Measurements from ENCODE around the gene HTR2B. TPM values are rescaled to one million over a fixed set of nuclear protein-coding genes. Genes with fewer than 3 reads are reported as not detected.

HTR2B gene
- total RNA-seq, result not detected

DNA sequence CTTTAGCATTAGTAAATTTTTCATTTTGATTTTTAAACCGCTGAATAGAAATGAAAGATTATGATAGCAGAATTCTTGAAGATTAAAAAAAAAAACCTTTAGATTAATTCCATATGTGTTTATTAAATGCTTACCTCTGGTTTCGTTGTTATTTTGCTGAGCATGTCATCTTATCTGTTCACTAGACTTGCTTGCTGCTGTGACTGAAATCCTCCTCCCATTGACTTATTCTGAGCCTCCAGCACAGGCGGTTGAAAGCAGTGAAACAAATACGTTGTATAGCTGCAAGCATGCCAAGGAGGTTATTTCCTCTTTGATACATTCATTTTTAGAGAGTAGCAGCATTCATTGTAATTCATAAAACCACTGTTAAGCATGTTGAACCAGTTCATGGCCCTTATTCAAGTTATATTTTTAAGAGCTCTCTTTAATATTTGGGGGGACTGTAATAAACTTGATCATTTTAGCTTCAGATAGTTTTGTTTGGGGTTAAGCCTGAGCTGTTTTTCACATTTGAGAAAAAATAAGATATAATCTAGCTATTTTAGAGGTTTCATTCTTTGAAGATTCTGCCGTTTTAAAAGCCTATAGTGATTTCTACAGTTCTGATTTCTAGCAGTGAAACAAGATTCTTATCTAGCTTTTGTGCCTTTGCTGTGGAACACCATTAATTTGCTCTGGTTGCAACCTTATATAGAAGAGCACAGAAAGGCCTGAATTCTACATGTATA is at the start of gene HTR2B:
Gene HTR2B, minus strand, starts transcription at position 205 of the 731 bp plus-strand sequence. CDS start 1,278 bp downstream, outside the sequence.
- Mint-ChIP-seq H3K36me3 (no peaks in the 10 kb centered on the region), H3K27ac (peak within 1 kb of the TSS in 1 of 2 donors; percentile 25), H3K9me3 (no peaks in the 10 kb centered on the region)
- DNase-seq (ENCODE audit: low spot score in 2 of 2) (no peak), ATAC-seq (peak in 1 of 2 donors; percentile 92)

DNA sequence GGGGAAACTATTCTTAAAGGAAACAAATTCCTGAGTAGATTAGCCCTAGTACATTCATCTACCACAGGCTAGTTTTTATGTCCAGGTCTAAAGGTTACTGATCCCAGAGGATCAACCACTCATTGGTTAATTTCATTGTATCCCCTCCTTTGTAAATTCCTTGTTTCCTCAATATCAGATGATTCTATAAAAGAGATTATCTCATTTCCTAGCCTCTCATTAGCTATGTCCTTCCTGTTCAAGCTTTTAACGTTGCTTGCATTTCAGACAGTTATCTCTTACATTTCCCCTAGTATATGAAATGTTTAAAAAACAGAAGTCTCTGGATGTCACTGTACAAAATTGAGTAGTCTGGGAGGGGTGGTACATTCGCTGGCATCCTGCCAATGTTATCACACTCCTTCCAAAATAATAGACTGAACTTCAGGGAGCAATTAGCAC is 49.4 kb upstream of the HTR2B start:
- H3K27ac Mint-ChIP-seq, result no peak overlapping the region
- DNase-seq (ENCODE audit: low spot score in 2 of 2), result no peak
- H3K36me3 Mint-ChIP-seq, result peaks cover 21 to 26% of the 10 kb centered on the region in 2 donors
- H3K9me3 Mint-ChIP-seq, result no peaks in the 10 kb centered on the region
- ATAC-seq, result no peak

DNA sequence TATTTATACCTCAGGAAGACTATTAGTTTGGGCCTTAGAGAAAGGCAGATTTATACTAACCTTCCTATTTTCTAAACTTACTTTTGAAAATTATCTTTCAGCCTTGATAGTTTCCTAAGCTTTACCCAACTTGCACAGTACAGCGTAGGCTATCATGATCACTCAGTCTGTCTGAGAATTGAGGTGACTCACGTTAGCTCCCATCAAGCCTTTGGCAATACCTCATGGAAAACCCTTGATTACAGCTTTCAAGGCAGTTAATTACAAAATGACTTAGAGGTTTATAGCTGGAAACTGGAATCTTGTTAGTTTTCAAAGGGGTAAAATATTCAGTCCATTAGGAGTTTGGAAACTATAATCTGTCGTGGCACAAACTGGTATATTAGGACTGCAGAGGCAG is 47.2 kb upstream of the HTR2B start:
- no peak overlapping the region for H3K27ac Mint-ChIP-seq
- no peak for DNase-seq (ENCODE audit: low spot score in 2 of 2)
- peaks cover 27 to 34% of the 10 kb centered on the region in 2 donors for H3K36me3 Mint-ChIP-seq
- no peaks in the 10 kb centered on the region for H3K9me3 Mint-ChIP-seq
- ATAC-seq, result no peak

GRCh38 chr2:231170055-231170454 is 45.2 kb upstream of the HTR2B start:
- H3K27ac Mint-ChIP-seq, result no peak overlapping the region
- no peaks in the 10 kb centered on the region for H3K9me3 Mint-ChIP-seq
- ATAC-seq (no peak), DNase-seq (ENCODE audit: low spot score in 2 of 2) (no peak)
- peaks cover 29 to 36% of the 10 kb centered on the region in 2 donors for H3K36me3 Mint-ChIP-seq

GRCh38 chr2:231169488-231169887 is 44.6 kb upstream of the HTR2B start:
- peak overlapping the region in 1 of 2 donors; percentile 43 for H3K27ac Mint-ChIP-seq
- DNase-seq (ENCODE audit: low spot score in 2 of 2), result no peak
- H3K9me3 Mint-ChIP-seq, result no peaks in the 10 kb centered on the region
- no peak for ATAC-seq
- peaks cover 29 to 32% of the 10 kb centered on the region in 2 donors for H3K36me3 Mint-ChIP-seq

GRCh38 chr2:231168460-231169139 is 43.8 kb upstream of the HTR2B start:
- ATAC-seq (no peak), DNase-seq (ENCODE audit: low spot score in 2 of 2) (no peak)
- H3K9me3 Mint-ChIP-seq, result no peaks in the 10 kb centered on the region
- peak overlapping the region; percentile 32 to 43 for H3K27ac Mint-ChIP-seq
- peaks cover 29 to 32% of the 10 kb centered on the region in 2 donors for H3K36me3 Mint-ChIP-seq

DNA sequence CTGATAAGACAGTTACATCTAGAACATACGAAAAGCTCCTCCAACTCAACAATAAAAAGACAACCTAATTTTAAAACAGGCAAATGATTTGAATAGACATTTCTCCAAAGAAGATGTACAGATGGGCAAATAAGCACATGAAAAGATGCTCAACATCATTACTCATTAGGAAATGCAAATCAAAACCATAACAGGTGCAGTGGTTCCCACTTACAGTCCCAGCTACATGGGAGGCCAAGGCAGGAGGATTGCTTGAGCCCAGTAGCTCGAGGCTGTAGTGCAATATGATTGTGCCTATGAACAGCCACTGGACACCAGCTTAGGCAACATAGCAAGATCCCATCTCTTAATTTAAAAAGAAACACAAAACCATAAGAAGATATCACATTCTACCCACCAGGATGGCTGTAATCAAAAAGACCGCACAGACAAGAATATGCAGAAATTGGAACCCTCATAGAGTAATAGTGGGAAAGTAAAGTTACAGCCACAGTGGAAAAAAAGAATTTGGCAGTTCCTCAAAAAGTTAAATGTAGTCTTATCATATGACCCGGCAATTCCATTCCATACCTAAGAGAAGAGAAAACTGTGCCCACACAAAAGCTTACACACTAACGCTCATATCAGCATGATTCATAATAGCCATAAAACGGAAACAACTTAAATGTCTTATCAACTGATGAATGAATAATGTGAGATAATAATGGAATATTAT is 43.1 kb upstream of the HTR2B start:
- no peak for DNase-seq (ENCODE audit: low spot score in 2 of 2)
- ATAC-seq, result peak; percentile 65 to 69
- no peaks in the 10 kb centered on the region for H3K9me3 Mint-ChIP-seq
- H3K36me3 Mint-ChIP-seq, result peaks cover 29 to 32% of the 10 kb centered on the region in 2 donors
- H3K27ac Mint-ChIP-seq, result peak overlapping the region in 1 of 2 donors; percentile 73

- DNase-seq (ENCODE audit: low spot score in 2 of 2) (no peak), ATAC-seq (no peak)
- Mint-ChIP-seq H3K27ac (no peak overlapping the region), H3K9me3 (no peaks in the 10 kb centered on the region), H3K36me3 (peaks cover 13 to 29% of the 10 kb centered on the region in 2 donors)
These were observed 38.7 kb upstream of the HTR2B start for GRCh38 chr2:231163414-231164095.

DNA sequence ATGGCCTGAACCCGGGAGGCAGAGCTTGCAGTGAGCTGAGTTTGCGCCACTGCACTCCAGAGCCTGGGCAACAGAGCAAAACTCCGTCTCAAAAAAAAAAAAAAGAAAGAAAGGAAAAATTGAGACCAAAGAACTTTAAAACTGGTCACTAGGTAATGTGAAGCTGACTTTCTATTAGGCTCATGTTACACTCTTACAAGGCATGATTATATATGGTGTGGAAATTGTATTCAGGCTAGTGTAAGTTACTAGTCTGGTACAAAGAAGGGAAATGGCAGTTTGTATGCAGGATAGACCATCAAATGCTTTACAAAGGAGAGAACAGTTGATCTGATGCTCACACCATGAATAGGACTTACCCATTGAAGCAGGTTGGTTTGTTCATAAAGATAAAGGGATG is 38.2 kb upstream of the HTR2B start:
- ATAC-seq (no peak), DNase-seq (ENCODE audit: low spot score in 2 of 2) (no peak)
- Mint-ChIP-seq H3K27ac (no peak overlapping the region), H3K36me3 (peaks cover 13 to 23% of the 10 kb centered on the region in 2 donors), H3K9me3 (no peaks in the 10 kb centered on the region)

DNA sequence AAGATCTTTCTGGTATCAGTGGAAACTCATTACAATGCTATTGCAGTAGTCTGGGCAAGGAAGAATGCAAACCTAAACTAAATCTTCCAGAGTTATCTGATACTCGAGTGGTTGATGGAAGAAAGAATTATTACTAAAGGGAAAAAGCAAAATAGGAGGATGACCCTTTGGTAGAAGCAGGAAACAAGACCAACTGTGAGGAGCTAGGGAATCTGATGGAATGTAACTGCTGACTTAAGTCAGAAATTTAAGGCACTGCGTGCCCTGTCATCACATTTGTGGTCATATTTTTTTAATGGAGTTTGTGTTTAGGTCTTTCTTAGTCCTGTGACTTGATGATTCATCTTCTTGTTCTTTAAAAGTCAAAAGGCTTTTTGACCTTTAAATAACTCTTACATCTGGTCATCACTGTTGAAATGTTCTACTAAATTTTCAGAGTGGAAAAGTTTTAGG is 37.1 kb upstream of the HTR2B start:
- Mint-ChIP-seq H3K27ac (peak overlapping the region; percentile 80 to 87), H3K9me3 (no peaks in the 10 kb centered on the region), H3K36me3 (peaks cover 9 to 12% of the 10 kb centered on the region in 2 donors)
- DNase-seq (ENCODE audit: low spot score in 2 of 2) (no peak), ATAC-seq (peak; percentile 16 to 47)

GRCh38 chr2:231161252-231161839 is 36.5 kb upstream of the HTR2B start:
- DNase-seq (ENCODE audit: low spot score in 2 of 2), result no peak
- Mint-ChIP-seq H3K27ac (peak overlapping the region; percentile 80 to 87), H3K36me3 (peaks cover 3 to 7% of the 10 kb centered on the region in 2 donors), H3K9me3 (no peaks in the 10 kb centered on the region)
- peak; percentile 93 to 95 for ATAC-seq

- Mint-ChIP-seq H3K9me3 (no peaks in the 10 kb centered on the region), H3K27ac (no peak overlapping the region), H3K36me3 (peaks cover 0 to 7% of the 10 kb centered on the region in 2 donors)
- DNase-seq (ENCODE audit: low spot score in 2 of 2) (no peak), ATAC-seq (no peak)
These were observed 35.9 kb upstream of the HTR2B start for GRCh38 chr2:231160701-231161100.

DNA sequence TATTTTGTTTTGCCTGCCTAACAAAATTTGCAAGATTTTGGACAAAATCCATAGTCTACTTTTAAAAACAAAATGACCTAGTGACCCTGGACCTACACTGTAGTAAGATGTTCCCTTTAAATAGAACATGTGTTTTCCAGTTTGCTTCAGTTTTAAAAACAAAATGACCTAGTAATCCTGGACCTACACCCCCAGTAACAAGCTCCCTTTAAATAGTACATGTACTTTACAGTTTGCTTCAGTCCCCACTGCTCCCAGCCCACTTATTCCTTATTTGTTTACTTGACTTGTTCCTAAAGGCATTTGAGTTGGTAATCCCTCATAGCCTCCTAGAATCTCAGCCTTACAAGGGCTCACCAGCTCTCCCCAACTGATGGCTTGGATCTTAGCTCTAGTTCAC is 34.5 kb upstream of the HTR2B start:
- Mint-ChIP-seq H3K9me3 (no peaks in the 10 kb centered on the region), H3K27ac (no peak overlapping the region)
- no peak for ATAC-seq

DNA sequence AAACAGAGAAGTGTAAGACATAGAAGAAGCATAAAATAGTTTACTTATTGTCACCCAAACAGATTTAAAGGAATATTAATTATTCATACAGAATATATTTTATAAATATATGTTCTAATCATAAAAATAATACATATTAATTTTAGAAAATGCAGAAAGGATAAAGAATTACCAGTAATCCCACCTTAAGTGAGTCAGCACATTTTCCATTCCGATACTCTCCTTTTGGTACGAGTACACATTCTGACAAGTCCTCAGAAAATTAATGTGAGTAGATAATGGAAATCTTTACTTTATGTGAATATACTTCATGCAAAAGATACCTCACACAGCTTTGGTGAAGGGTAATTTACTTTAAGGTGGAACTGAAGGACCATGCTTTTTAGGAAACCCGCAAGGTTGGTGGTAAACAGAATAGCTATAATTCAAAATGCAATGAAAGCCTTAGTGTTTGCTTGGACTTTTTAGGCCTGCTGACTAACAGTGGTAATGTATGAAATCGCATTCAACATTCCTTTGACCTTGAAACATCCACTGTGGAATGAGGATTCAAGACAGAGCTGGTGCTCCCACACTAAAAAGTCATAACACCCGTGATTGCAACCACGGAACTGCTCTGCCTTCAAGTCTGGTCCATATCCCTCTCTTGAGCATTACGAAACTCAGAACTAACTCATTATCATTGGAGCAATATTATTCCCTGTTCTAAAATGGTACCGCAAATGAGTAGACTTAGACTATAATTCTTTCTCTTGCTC is 28.1 kb upstream of the HTR2B start:
- Mint-ChIP-seq H3K9me3 (no peaks in the 10 kb centered on the region), H3K27ac (peak overlapping the region in 1 of 2 donors; percentile 13)

More for the DNA sequence above, 34.5 kb upstream of the HTR2B start:
- DNase-seq (ENCODE audit: low spot score in 2 of 2), result no peak
- peaks cover 0 to 7% of the 10 kb centered on the region in 2 donors for H3K36me3 Mint-ChIP-seq

DNA sequence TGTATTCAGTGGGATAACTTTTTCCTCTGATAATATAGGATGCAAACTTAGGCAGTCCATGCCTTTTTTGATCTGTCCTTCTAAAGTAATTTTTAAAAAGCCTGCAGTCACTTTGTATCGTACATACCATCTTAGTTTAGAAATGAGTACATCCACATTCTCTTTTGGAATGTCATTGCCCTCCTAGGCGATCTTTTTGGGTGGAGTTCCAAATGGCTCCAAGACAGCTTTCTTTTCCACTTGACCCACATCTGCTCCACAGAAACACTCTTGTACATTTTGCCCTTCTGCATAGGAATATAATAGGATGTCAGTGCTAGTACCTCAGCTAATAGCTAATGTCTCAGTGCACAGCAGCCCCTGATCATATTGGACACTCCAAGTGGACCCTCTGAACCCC is 21.8 kb upstream of the HTR2B start:
- H3K27ac Mint-ChIP-seq, result peak overlapping the region; percentile 15 to 39
- H3K9me3 Mint-ChIP-seq, result no peaks in the 10 kb centered on the region
- no peak for ATAC-seq
- no peak for DNase-seq (ENCODE audit: low spot score in 2 of 2)
- peaks cover 5 to 8% of the 10 kb centered on the region in 2 donors for H3K36me3 Mint-ChIP-seq

More for the DNA sequence above, 28.1 kb upstream of the HTR2B start:
- ATAC-seq (no peak), DNase-seq (ENCODE audit: low spot score in 2 of 2) (no peak)
- peaks cover 0 to 5% of the 10 kb centered on the region in 2 donors for H3K36me3 Mint-ChIP-seq

Measured in activated naive CD4-positive, alpha-beta T cell treated with anti-CD3 and anti-CD28 coated beads, Interleukin-2, amount 50 U/mL, for 72 hours (primary cell).